GM12878 (cell line): ENCODE measurements around the gene PDXP. TPM values are rescaled to one million over a fixed set of nuclear protein-coding genes. Genes with fewer than 3 reads are reported as not detected.

Source experiments
- ATAC-seq: fragments of 200-7000 bp; cut with Tn5 transposase; 3 replicates; pipeline ENCODE4 v1.9.1; 2020; ENCODE audit warnings: mild to moderate bottlenecking, moderate library complexity
- BruUV-seq: library from RNA; stranded (reverse); fragments of 400-500 nt; replicated peaks from 2 replicates; lab custom pipeline; 2021; lab: Mats Ljungman, UMichigan
- CTCF ChIA-PET: fragments of 300-600 bp; sonication (Branson Sonifier 250); formaldehyde crosslinking; extraction: SDS; loops from one replicate; lab custom pipeline; 2021; ENCODE audit warnings: inconsistent platforms; lab: Yijun Ruan, JAX
- POLR2A ChIA-PET: fragments of 350-600 bp; formaldehyde crosslinking; extraction: SDS; loops from one replicate; lab custom pipeline; 2021; ENCODE audit warnings: inconsistent platforms; lab: Charles Lee
- RAD21 ChIA-PET: fragments of 300-600 bp; sonication (Branson Sonifier 250); formaldehyde crosslinking; loops from one replicate; lab custom pipeline; 2023; ENCODE audit warnings: antibody characterized with exemption; ENCODE audit not compliant: unreplicated experiment; lab: Charles Lee
- SMC1A ChIA-PET: fragments of 300-600 bp; sonication (Branson Sonifier 250); formaldehyde crosslinking; loops from one replicate; lab custom pipeline; 2023; ENCODE audit not compliant: unreplicated experiment, uncharacterized antibody; lab: Charles Lee
- DNase-seq: peaks from one replicate; pipeline ENCODE4 v3.0.0-alpha.2; 2011; ENCODE audit warnings: low read depth, low spot score
- FAIRE-seq: peaks from 3 replicates; lab custom pipeline; 2011; peaks lifted over from hg19 to GRCh38; lab: Jason Lieb, UNC
- H2AFZ ChIP-seq: 2 replicates; pipeline ENCODE4 v1.6.0; 2011; ENCODE audit warnings: low read depth, low read length, control low read depth; ENCODE audit not compliant: control insufficient read depth
- H3K27ac ChIP-seq: 2 replicates; pipeline ENCODE4 v1.5.1; 2011; ENCODE audit warnings: control low read depth; ENCODE audit not compliant: control insufficient read depth, insufficient read depth
- H3K27me3 ChIP-seq, 2 experiments: replicated peaks in 1 of 2; 2 replicates each; pipeline versions ENCODE4 v1.6.0 to v1.6.1; 2011; ENCODE audit warnings: low read length in 1 of 2; ENCODE audit not compliant: control insufficient read depth in 2 of 2, insufficient read depth in 2 of 2
- H3K36me3 ChIP-seq, 2 experiments: 2 replicates each; pipeline ENCODE4 v1.5.1; 2011; ENCODE audit warnings: low read length in 1 of 2; ENCODE audit not compliant: control insufficient read depth in 2 of 2, insufficient read depth in 2 of 2
- H3K4me1 ChIP-seq: 2 replicates; pipeline ENCODE4 v1.6.1; 2011; ENCODE audit warnings: mild to moderate bottlenecking, low read length, moderate library complexity, mixed read lengths; ENCODE audit not compliant: control insufficient read depth, insufficient read depth
- H3K4me2 ChIP-seq: 2 replicates; pipeline ENCODE4 v1.6.0; 2011; ENCODE audit warnings: control low read depth; ENCODE audit not compliant: control insufficient read depth, insufficient read depth
- H3K4me3 ChIP-seq: fragments of 200-600 bp; sonication (generic); 2 replicates; pipeline ENCODE4 v1.5.1; 2016
- H3K79me2 ChIP-seq: 2 replicates; pipeline ENCODE4 v1.6.0; 2011; ENCODE audit warnings: low read length; ENCODE audit not compliant: control insufficient read depth, insufficient read depth
- H3K9ac ChIP-seq: 2 replicates; pipeline ENCODE4 v1.8.0; 2011; ENCODE audit warnings: low read length, control low read depth, mixed read lengths; ENCODE audit not compliant: control insufficient read depth, insufficient read depth
- H3K9me3 ChIP-seq: replicated peaks from 3 replicates; pipeline ENCODE4 v1.5.1; 2011; ENCODE audit warnings: mild to moderate bottlenecking, low read length; ENCODE audit not compliant: control insufficient read depth, insufficient read depth
- H4K20me1 ChIP-seq: 2 replicates; pipeline ENCODE4 v1.6.0; 2011; ENCODE audit not compliant: control insufficient read depth, insufficient read depth
- E4F1 ChIP-seq: fragments of 450-650 bp; IDR thresholded peaks from 2 replicates; pipeline ENCODE4 v1.6.1; 2018; ENCODE audit warnings: borderline replicate concordance, mild to moderate bottlenecking; ENCODE audit not compliant: partially characterized antibody
- FOS ChIP-seq: IDR thresholded peaks from 3 replicates; pipeline ENCODE4 v1.6.1; 2011; ENCODE audit warnings: borderline replicate concordance; ENCODE audit not compliant: insufficient read length; ENCODE audit errors: extremely low read depth
- GABPA ChIP-seq: IDR thresholded peaks from 2 replicates; pipeline ENCODE4 v1.6.1; 2014; ENCODE audit warnings: antibody characterized with exemption, low read depth, mild to moderate bottlenecking, inconsistent platforms
- KAT2A ChIP-seq: conservative IDR thresholded peaks from 2 replicates; pipeline ENCODE4 v1.6.1; 2011; ENCODE audit warnings: low read depth, low read length; ENCODE audit not compliant: control insufficient read depth
- NBN ChIP-seq: fragments of 450-650 bp; IDR thresholded peaks from 2 replicates; pipeline ENCODE4 v1.6.1; 2016
- NFYA ChIP-seq: IDR thresholded peaks from 2 replicates; pipeline ENCODE4 v1.6.1; 2011; ENCODE audit warnings: low read depth, mild to moderate bottlenecking, low read length, improper control_type of control experiment, borderline replicate concordance
- POLR2AphosphoS2 ChIP-seq: IDR thresholded peaks from 2 replicates; pipeline ENCODE4 v1.6.1; 2011; ENCODE audit warnings: low read depth, mild to moderate bottlenecking, low read length, improper control_type of control experiment, moderate library complexity
- REST ChIP-seq: IDR thresholded peaks from 2 replicates; pipeline ENCODE4 v1.6.1; 2012; ENCODE audit warnings: mild to moderate bottlenecking, low read depth, low read length
- SKIL ChIP-seq: fragments of 450-650 bp; IDR thresholded peaks from 2 replicates; pipeline ENCODE4 v1.6.1; 2017; ENCODE audit warnings: mild to moderate bottlenecking, low read depth, inconsistent platforms; ENCODE audit not compliant: poor library complexity, severe bottlenecking
- SP1 ChIP-seq: IDR thresholded peaks from one replicate; pipeline ENCODE4 v1.6.1; 2011; ENCODE audit warnings: low read depth, low read length
- SREBF2 ChIP-seq: IDR thresholded peaks from 2 replicates; pipeline ENCODE4 v1.6.1; 2012; ENCODE audit warnings: mild to moderate bottlenecking, low read length
- TBL1XR1 ChIP-seq: IDR thresholded peaks from 2 replicates; pipeline ENCODE4 v1.6.1; 2012; ENCODE audit warnings: low read depth, low read length, improper control_type of control experiment
- TCF12 ChIP-seq: IDR thresholded peaks from 2 replicates; pipeline ENCODE4 v1.6.1; 2011; ENCODE audit warnings: low read depth, mild to moderate bottlenecking, low read length
- TCF7 ChIP-seq: IDR thresholded peaks from 2 replicates; pipeline ENCODE4 v1.6.1; 2014; ENCODE audit warnings: antibody characterized with exemption, borderline replicate concordance
- WRNIP1 ChIP-seq: IDR thresholded peaks from 2 replicates; pipeline ENCODE4 v1.6.1; 2011; ENCODE audit warnings: low read depth, low read length, improper control_type of control experiment, borderline replicate concordance
- ZNF24 ChIP-seq: fragments of 450-650 bp; IDR thresholded peaks from 2 replicates; pipeline ENCODE4 v1.6.1; 2017; ENCODE audit warnings: antibody characterized with exemption, mild to moderate bottlenecking
- ZNF622 ChIP-seq: fragments of 450-650 bp; IDR thresholded peaks from 2 replicates; pipeline ENCODE4 v1.6.1; 2017; ENCODE audit warnings: mild to moderate bottlenecking, inconsistent platforms
- WGBS: methylation state at CpG from one replicate; pipeline ENCODE4 v1.1.6; 2016; ENCODE audit warnings: low lambda C conversion rate; ENCODE audit not compliant: insufficient replicate concordance, insufficient coverage; ENCODE audit errors: missing lambda C conversion rate; 5-methylcytosine and 5-hydroxymethylcytosine counted together
- in situ Hi-C: fragments of 300-500 bp; cut with MboI; formaldehyde crosslinking; loops from 9 replicates; pipeline ENCODE4 v1.14.3; 2018; ENCODE audit warnings: mixed read lengths
- intact Hi-C: fragments of 100-400 bp; cut with micrococcal nuclease; formaldehyde crosslinking; loops from one replicate; pipeline ENCODE4 v1.14.2; 2022; ENCODE audit not compliant: unreplicated experiment
- polyA plus RNA-seq, 11 experiments: library from polyadenylated mRNA; depleted of rRNA in 4 of 11; unstranded in 6 of 11; stranded (reverse) in 5 of 11; fragments of >200 nt; fragmentation: Nextera tagmentation in 4 of 11; fragmentation: Illumina TruSeq in 1 of 11; extraction: Ambion mirVana in 4 of 11; extraction: Trizol in 1 of 11; gene quantifications; 1 replicate in 1 of 11; 2 replicates in 10 of 11; pipeline versions ENCODE4 v1.2.1 to v1.2.3, GENCODE V29; 2011 to 2016; ENCODE audit warnings: inconsistent platforms in 2 of 11, missing spikeins in 2 of 11, low read depth in 1 of 11
- total RNA-seq, 4 experiments: library from RNA; depleted of rRNA in 3 of 4; stranded (reverse); fragments of >200 nt in 3 of 4; fragmentation: Illumina TruSeq in 1 of 4; extraction: Trizol in 1 of 4; gene quantifications; 2 replicates each; pipeline versions ENCODE4 v1.2.1 to v1.2.3, GENCODE V29; 2013 to 2021

Gene PDXP
- total and polyA plus RNA-seq, 10 of the 15 experiments (the other 5 are each of a cell fraction or from before 2014, with no cell fraction given), result 4.4 to 56.7 (median 34.6) TPM

DNA sequence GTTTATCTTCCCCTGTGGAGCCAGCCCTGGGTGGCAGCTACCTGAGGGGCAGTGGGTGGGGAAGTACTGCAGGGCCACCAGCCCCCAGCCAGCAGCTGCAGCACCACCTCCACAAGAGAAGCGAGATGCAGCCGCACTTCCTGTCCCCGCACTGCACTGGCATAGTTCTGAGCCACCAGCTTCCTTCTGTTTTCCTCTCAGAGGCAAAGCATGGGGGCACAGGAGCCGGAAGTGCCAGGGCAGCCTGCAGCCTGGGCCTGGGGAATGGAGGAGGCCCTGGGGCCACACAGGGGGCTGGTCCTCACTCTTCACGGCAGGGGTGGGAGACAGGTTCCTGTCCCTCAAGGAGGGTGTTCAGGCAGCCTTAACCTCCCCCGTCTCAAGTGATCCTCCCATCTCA lies 31.0 kb upstream of the PDXP start:
- no peaks in the 10 kb centered on the region for H3K9me3 ChIP-seq
- intact Hi-C loops, result no loop called here
- H2AFZ ChIP-seq, result 0 out of 2 replicates have a peak overlapping the region, but pooled peaks have one; percentile 10
- 45% methylated on average over 5 of the region's 6 CpGs for WGBS
- peak; percentile 64 for FAIRE-seq
- H3K4me1 ChIP-seq, result peaks cover 34% of the 10 kb centered on the region
- peak; percentile 58 for ATAC-seq
- H3K36me3 ChIP-seq, result peaks cover 14 to 20% of the 10 kb centered on the region in 2 experiments; a peak in 3 of 4 replicates
- BruUV-seq, result no TSS peak
- in situ Hi-C loops, result loop anchor here (5.0 kb wide), 1 partner anchor 55 kb away; no protein-coding TSS in a partner anchor
- H3K27me3 ChIP-seq, result no peaks in the 10 kb centered on the region
- peak overlapping the region; percentile 8; the same call in 1 of the 2 replicates for H3K9ac ChIP-seq
- SMC1A ChIA-PET, result interaction anchor here (0.9 to 5.9 kb wide), 13 partner anchors 8 to 56 kb away, joined by 3 to 69 read pairs (median 5); partner anchors contain the start of genes GGA1, PDXP and SH3BP1
- no peak for DNase-seq
- no peaks in the 10 kb centered on the region for H3K79me2 ChIP-seq
- CTCF ChIA-PET, result interaction anchor here (0.6 to 14.9 kb wide), 7 partner anchors 10 to 398 kb away, joined by 3 to 275 read pairs (median 63); partner anchors contain the start of genes GGA1, LGALS1, NOL12 and PDXP
- H4K20me1 ChIP-seq, result no peaks in the 10 kb centered on the region
- RAD21 ChIA-PET, result interaction anchor here (0.8 to 7.1 kb wide), 9 partner anchors 8 to 53 kb away, joined by 3 to 76 read pairs (median 6); partner anchors contain the start of genes LGALS1, PDXP and SH3BP1
- H3K4me2 ChIP-seq, result no peak overlapping the region; the same call in 1 of the 2 replicates
- POLR2A ChIA-PET, result interaction anchor here (0.6 to 5.0 kb wide), 13 partner anchors 10 to 217 kb away, joined by 3 to 45 read pairs (median 4); partner anchors contain the start of genes ANKRD54, GGA1, LGALS1 and PDXP
- H3K4me3 ChIP-seq, result no peak overlapping the region
- peak overlapping the region; percentile 60 for H3K27ac ChIP-seq
- TF ChIP-seq SKIL (no peak), FOS (no peak), NBN (no peak), WRNIP1 (no peak), NFYA (no peak), POLR2AphosphoS2 (no peak), KAT2A (no peak), ZNF622 (no peak), TCF12 (no peak), REST (no peak), GABPA (no peak), TCF7 (no peak), TBL1XR1 (no peak), SREBF2 (no peak), ZNF24 (no peak), SP1 (no peak), E4F1 (no peak)
